C4-2B (cell line): Measurements from ENCODE around the gene AJUBA.

Source experiments
- H3K27ac ChIP-seq: fragments of 450-650 bp; 2 replicates; pipeline ENCODE4 v1.5.1; 2017
- ZFX ChIP-seq: fragments of 450-650 bp; IDR thresholded peaks from 2 replicates; pipeline ENCODE4 v1.6.1; 2017
- TF ChIP-seq, protein P1 (sequence below): fragments of 450-650 bp; conservative IDR thresholded peaks from 2 replicates; pipeline ENCODE4 v1.5.1; 2017; ENCODE audit warnings: mild to moderate bottlenecking

The AJUBA gene

DNA sequence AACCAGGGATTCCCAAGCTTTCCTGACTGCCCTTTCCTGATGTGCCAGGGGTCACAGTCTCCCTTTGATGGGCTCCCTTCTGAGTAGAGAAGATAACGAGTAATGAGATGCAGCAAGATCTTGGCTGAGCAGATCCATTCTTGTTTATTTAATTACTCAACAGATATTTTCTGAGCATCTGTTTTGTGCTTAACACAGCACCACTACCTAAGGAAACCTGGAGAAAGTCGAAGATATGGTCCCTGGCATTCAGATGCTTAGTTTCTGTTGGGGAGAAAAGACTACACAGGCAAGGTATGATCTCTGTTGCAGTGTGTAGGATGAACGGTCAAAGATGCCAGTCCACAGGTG, 3.9 kb downstream of the AJUBA start:
- 0 out of 2 replicates have a peak overlapping the region, but pooled peaks have one; percentile 4 for H3K27ac ChIP-seq
- no peak for TF ChIP-seq ZFX
- TF ChIP-seq, protein P1, sequence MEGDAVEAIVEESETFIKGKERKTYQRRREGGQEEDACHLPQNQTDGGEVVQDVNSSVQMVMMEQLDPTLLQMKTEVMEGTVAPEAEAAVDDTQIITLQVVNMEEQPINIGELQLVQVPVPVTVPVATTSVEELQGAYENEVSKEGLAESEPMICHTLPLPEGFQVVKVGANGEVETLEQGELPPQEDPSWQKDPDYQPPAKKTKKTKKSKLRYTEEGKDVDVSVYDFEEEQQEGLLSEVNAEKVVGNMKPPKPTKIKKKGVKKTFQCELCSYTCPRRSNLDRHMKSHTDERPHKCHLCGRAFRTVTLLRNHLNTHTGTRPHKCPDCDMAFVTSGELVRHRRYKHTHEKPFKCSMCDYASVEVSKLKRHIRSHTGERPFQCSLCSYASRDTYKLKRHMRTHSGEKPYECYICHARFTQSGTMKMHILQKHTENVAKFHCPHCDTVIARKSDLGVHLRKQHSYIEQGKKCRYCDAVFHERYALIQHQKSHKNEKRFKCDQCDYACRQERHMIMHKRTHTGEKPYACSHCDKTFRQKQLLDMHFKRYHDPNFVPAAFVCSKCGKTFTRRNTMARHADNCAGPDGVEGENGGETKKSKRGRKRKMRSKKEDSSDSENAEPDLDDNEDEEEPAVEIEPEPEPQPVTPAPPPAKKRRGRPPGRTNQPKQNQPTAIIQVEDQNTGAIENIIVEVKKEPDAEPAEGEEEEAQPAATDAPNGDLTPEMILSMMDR = no peak

DNA sequence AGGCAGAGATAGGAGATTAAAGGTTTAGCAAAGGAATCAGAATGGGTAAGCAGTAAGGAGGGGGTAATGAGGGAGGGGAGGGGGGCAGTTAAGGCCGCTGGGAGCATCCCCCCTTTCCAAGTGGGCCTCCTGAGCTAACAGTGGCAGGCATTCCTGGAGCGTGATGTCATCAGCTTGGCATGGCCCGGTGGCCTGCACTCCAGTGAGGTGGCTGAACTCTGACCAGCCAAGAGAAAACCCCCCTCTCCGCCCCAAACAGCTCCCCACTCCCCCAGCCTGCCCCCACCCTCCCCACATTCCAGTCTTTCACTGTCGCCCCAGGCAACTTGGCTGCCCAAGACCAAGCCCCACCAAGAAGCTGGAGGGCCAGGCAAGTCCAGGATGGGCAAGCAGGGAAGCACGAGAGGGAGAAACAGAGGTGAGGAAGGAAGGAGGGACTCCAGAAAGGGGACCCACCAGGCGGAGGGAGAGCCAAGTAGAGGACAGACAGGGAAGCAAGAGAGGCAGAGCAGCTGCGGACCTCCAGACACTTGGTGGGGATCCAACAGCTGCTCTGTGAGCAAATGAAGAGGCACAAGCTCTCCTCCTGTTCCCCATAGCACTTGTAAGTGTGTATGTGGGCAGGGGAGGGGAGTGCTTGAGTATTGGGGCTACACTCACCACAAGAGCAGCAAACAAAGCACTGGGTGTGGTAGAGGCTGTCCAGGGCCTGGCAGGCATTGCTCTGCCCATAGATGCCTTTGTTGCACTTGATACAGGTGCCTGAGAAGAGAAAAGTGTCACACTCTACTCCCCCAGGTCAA, 4.5 kb downstream of the AJUBA start:
- TF ChIP-seq ZFX = no peak
- TF ChIP-seq, protein P1 = no peak
- peak overlapping the region; percentile 39; the same call in 1 of the 2 replicates for H3K27ac ChIP-seq

DNA sequence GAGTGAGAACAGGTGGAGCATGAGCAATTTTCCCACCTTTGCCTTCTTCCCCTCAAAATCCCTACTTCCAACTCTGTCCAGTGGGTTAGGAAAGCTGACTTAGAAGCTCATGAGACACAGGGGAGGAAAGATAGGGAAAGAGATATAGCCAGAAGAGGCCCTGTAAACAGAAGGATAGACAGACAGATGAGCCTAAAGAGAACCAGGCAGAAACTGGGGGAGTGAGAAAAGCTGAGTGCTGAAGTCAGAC, 5.0 kb downstream of the AJUBA start:
- TF ChIP-seq, protein P1 = no peak
- peak overlapping the region; percentile 39; the same call in 1 of the 2 replicates for H3K27ac ChIP-seq

- H3K27ac ChIP-seq = peak overlapping the region; percentile 39
- TF ChIP-seq, protein P1 = no peak
- TF ChIP-seq ZFX = no peak
Observed at GRCh38 chr14:22976620-22977433, 5.5 kb downstream of the AJUBA start.

DNA sequence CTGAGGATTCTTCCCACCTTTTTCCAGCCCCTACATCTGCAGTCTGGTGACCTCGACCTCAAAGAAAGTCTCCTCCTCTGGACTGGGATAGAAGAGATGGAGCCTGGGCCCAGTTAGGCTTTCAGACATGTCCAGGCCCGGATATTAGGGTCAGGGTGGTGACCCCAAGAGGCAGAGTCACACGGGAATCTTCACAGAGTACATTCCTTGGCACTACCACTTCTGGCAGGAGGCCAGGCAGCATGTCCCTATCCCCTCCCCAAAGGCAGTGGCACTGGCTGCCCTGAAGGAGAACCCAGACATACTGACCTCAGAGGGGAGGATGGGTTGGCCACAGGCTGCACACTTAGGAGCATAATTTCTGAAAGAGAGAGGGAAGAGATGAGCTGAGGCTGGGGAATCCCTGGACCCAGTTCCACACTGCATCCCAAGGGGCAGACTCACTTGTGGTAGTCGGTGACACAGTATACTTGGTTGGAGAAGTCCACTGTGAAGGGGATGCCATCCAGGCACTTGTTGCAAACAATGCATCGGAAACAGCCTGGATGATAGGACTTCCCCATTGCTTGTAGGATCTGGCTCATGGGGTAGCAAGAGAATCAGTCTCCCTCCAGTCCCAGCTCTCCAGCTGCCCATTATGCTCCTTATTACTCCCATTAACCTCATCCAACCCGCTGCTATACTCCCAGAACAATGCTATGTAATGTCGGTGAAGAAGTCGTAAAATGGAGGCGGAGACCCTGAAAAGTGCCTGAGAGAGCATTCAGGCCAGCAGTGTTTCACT, 7.6 kb downstream of the AJUBA start:
- H3K27ac ChIP-seq = no peak overlapping the region
- TF ChIP-seq, protein P1 = no peak
- TF ChIP-seq ZFX = no peak

- H3K27ac ChIP-seq = no peak overlapping the region
- TF ChIP-seq ZFX = no peak
- TF ChIP-seq, protein P1 = peak; percentile 77
Observed at GRCh38 chr14:22973217-22974032, 8.9 kb downstream of the AJUBA start.
